Measurements from ENCODE around the gene TEKT2. TPM values are rescaled to one million over a fixed set of nuclear protein-coding genes. Genes with fewer than 3 reads are reported as not detected.

TEKT2 gene
- total and polyA plus RNA-seq, 2 of the 8 experiments (the other 6 are each of a cell fraction or from before 2014, with no cell fraction given), result 1.6 to 1.7 TPM

DNA sequence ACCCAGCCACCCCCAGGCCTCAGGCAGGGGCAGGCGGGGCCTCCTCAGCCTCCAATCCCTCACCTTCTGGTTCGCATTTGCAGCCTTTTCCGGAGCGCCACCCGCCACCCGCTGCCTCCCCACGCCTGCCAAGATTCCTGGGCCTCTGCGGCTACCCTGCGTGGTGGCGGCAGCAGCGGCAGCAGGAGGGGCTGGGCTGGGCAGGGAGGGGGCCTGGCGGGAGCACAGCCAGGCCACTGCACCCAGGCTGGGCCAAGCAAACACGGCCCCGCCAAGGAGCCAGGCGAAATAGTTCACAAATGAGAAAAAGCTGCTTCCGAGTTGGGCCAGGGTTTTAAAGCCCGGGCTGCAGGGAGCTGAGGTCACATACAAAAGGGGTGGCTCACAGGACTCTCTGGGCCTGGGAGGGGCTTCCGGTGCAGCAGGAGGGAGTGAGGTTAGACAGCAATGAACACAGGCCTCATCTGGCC lies 31.3 kb downstream of the TEKT2 start:
- Histone ChIP-seq H3K14ac (ENCODE audit: insufficient read length) (no peak overlapping the region), H3K36me3 (ENCODE audit: control insufficient read depth in 2 of 4, insufficient read depth in 4 of 4, low read length in 3 of 4) (no peaks in the 10 kb centered on the region), H2BK20ac (ENCODE audit: low read length) (no peak overlapping the region), H3K4ac (replicated peaks; ENCODE audit: insufficient read length, low read depth, low read length) (no peak overlapping the region), H2BK5ac (ENCODE audit: low read depth, low read length) (no peak overlapping the region), H3K56ac (replicated peaks; ENCODE audit: insufficient read length, low read depth, low read length) (no peak overlapping the region), H3K9ac (replicated peaks in 1 of 4; ENCODE audit: extremely low read depth in 1 of 4, low read depth in 3 of 4, low read length in 3 of 4) (no peak overlapping the region; a peak in 1 of 7 replicates), H3K23ac (ENCODE audit: insufficient read length) (no peak overlapping the region), H3K79me2 (ENCODE audit: control insufficient read depth in 1 of 2, insufficient read depth in 2 of 2, low read length in 2 of 2) (no peaks in the 10 kb centered on the region), H4K91ac (replicated peaks; ENCODE audit: insufficient read length, low read length) (no peak overlapping the region), H4K5ac (ENCODE audit: insufficient read length, low read depth, low read length) (no peak overlapping the region), H3K27me3 (replicated peaks in 1 of 4; ENCODE audit: control insufficient read depth in 3 of 4, extremely low read depth in 1 of 4, insufficient read depth in 3 of 4, low read length in 3 of 4) (no peaks in the 10 kb centered on the region; a peak in 1 of 7 replicates), H4K20me1 (replicated peaks in 1 of 2; ENCODE audit: control insufficient read depth in 1 of 2, insufficient read depth in 2 of 2, low read length in 2 of 2) (no peaks in the 10 kb centered on the region), H4K8ac (ENCODE audit: extremely low read depth, insufficient read depth, low read length) (0 out of 2 replicates have a peak overlapping the region, but pooled peaks have one; percentile 9), H2BK15ac (ENCODE audit: low read length) (no peak overlapping the region), H3K23me2 (ENCODE audit: low read depth, low read length) (no peaks in the 10 kb centered on the region), H3K27ac (ENCODE audit: low read depth, low read length) (no peak overlapping the region), H3K4me3 (ENCODE audit: extremely low read depth in 1 of 4, insufficient read depth in 2 of 4, low read depth in 3 of 4, low read length in 4 of 4) (no peak overlapping the region), H2BK120ac (replicated peaks; ENCODE audit: low read depth, low read length) (no peak overlapping the region), H2AFZ (ENCODE audit: low read length) (no peak overlapping the region), H2AK5ac (ENCODE audit: low read depth, low read length) (no peak overlapping the region), H3K4me1 (replicated peaks in 1 of 4; ENCODE audit: control insufficient read depth in 3 of 4, insufficient read depth in 4 of 4, low read length in 3 of 4) (peaks cover 0 to 10% (median 5%) of the 10 kb centered on the region in 4 experiments; a peak in 5 of 7 replicates), H3K79me1 (ENCODE audit: low read depth, low read length) (no peaks in the 10 kb centered on the region), H3K9me3 (ENCODE audit: insufficient read depth in 2 of 2, low read depth in 1 of 2, low read length in 1 of 2) (no peaks in the 10 kb centered on the region), H3K18ac (ENCODE audit: extremely low read depth, low read length) (peak overlapping the region; percentile 32), H3K4me2 (ENCODE audit: insufficient read depth in 1 of 2, low read depth in 2 of 2, low read length in 2 of 2) (no peak overlapping the region), H2BK12ac (ENCODE audit: low read depth, low read length) (no peak overlapping the region)
- no peak for FAIRE-seq
- DNase-seq (ENCODE audit: low read depth in 1 of 2, low spot score in 2 of 2), result no peak
- WGBS, 2 experiments (ENCODE audit: extremely low coverage in 1 of 2, insufficient coverage in 1 of 2, insufficient read length in 1 of 2, insufficient replicate concordance in 2 of 2, low coverage in 1 of 2, low lambda C conversion rate in 2 of 2, missing lambda C conversion rate in 1 of 2), result 86% methylated on average over 18 of the region's 18 CpGs; no CpG with 5 or more reads in 1 of the 2 experiments
- TF ChIP-seq FOSL1 (IDR thresholded peaks at IDR 0.05; ENCODE audit: insufficient read depth, low read depth, low read length), result no peak
- TF ChIP-seq MAFK (IDR thresholded peaks at IDR 0.05; ENCODE audit: low read depth, low read length), result no peak
- no peak for TF ChIP-seq USF2 (IDR thresholded peaks at IDR 0.05; ENCODE audit: low read length)
- no peak for TF ChIP-seq EGR1 (IDR thresholded peaks at IDR 0.05; ENCODE audit: borderline replicate concordance, low read depth, low read length)
- no peak for TF ChIP-seq BACH1 (IDR thresholded peaks at IDR 0.05; ENCODE audit: low read length)
- no peak for TF ChIP-seq SUZ12 (IDR thresholded peaks at IDR 0.05; ENCODE audit: low read length)
- no peak for TF ChIP-seq RXRA (IDR thresholded peaks at IDR 0.05; ENCODE audit: insufficient read depth, low read depth, low read length)
- TF ChIP-seq POU5F1 (IDR thresholded peaks at IDR 0.05; ENCODE audit: low read depth, low read length), result no peak
- no peak for TF ChIP-seq SIX5 (IDR thresholded peaks at IDR 0.05; ENCODE audit: low read depth, low read length)
- TF ChIP-seq, protein P1, sequence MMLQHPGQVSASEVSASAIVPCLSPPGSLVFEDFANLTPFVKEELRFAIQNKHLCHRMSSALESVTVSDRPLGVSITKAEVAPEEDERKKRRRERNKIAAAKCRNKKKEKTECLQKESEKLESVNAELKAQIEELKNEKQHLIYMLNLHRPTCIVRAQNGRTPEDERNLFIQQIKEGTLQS (IDR thresholded peaks at IDR 0.05; ENCODE audit: insufficient read depth, low read depth, low read length), result no peak
- TF ChIP-seq JUND (IDR thresholded peaks at IDR 0.05; ENCODE audit: low read length), result no peak
- TF ChIP-seq TAF1 (IDR thresholded peaks at IDR 0.05; ENCODE audit: low read depth, low read length), result no peak
- ChIA-PET CTCF (ENCODE audit: partially characterized antibody) (interaction anchor here (1.0 to 32.6 kb wide), 6 partner anchors 13 to 171 kb away, joined by 3 to 738 read pairs (median 24); no protein-coding TSS in a partner anchor), POLR2A (ENCODE audit: partially characterized antibody) (interaction anchor here (1.0 to 2.2 kb wide), 4 partner anchors 8 to 35 kb away, joined by 3 to 7 read pairs (median 4); partner anchors contain the start of gene TRAPPC3)
